NCI-H1930 (cell line): ENCODE results near the gene MATCAP1.
A peak's percentile ranks its signal among the peaks of the same experiment; 100 is the strongest.

Experiments used
- DNase-seq, 2 experiments: peaks; one replicate each; lab custom pipeline; 2025; lab: John Stamatoyannopoulos, UW

The MATCAP1 gene

DNA sequence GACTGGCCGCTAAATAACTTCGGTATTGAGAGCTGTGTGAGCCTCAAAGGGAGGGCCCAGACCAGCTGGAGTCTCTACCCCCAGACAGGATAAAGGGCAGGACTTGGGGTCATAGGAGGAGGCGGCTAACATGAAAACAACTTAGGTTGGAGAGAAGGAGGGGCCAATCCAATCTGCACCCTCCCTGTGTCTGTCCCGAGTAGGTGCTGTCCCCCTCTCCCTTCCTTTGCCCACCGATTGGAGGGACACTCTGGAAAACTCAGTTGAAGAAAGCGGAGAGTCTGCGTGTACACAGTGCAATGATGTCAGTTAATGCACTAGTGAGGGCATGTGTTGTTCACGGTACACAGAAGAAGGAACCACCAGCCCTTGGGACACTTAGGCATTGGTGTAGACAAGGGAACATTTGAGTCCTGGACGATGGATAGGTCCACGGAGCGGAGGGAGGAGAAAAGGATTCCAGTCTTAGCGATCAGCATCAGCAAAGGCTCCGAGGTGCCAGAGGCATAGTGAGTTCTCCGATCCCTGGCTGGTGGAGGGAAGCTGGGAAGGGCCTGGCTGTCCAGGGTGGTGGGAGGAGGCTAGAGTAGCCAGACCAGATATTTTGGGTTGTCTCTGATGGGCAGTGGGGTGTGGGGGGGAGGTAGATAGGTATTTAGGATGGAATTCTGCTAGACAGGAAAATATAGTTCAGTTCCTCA, 12.7 kb downstream of the MATCAP1 start:
- DNase-seq = no peak

GRCh38 chr16:67170168-67170948, 13.4 kb downstream of the MATCAP1 start, which contains the start of gene NOL3:
NOL3 (plus strand) TSS chr16:67170538.
- DNase-seq = peak; percentile 56 to 63

GRCh38 chr16:67169642-67170167, 14.1 kb downstream of the MATCAP1 start:
- peak; percentile 33 to 38 for DNase-seq

GRCh38 chr16:67169011-67169451, 14.7 kb downstream of the MATCAP1 start:
- DNase-seq = no peak

DNA sequence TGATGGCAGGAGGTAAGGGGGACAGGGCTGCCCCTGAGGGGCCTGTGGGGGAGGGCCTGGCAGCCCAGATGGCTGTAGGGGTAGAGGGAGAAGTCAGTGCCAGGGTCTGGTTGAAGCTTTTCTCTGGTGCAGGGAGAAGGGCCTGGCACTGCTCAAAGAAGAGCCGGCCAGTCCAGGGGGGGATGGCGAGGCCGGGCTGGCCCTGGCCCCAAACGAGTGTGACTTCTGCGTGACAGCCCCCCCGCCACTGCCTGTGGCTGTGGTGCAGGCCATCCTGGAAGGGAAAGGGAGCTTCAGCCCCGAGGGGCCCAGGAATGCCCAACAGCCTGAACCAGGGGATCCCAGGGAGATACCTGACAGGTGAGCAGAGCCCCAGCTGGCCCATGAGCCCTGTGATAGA, 16.2 kb downstream of the MATCAP1 start:
- no peak for DNase-seq

GRCh38 chr16:67166598-67167168, 17.1 kb downstream of the MATCAP1 start:
- DNase-seq = no peak

- DNase-seq = no peak
These were observed 17.6 kb downstream of the MATCAP1 start for GRCh38 chr16:67166110-67166547.

GRCh38 chr16:67165121-67166078, 18.4 kb downstream of the MATCAP1 start:
- DNase-seq = no peak

DNA sequence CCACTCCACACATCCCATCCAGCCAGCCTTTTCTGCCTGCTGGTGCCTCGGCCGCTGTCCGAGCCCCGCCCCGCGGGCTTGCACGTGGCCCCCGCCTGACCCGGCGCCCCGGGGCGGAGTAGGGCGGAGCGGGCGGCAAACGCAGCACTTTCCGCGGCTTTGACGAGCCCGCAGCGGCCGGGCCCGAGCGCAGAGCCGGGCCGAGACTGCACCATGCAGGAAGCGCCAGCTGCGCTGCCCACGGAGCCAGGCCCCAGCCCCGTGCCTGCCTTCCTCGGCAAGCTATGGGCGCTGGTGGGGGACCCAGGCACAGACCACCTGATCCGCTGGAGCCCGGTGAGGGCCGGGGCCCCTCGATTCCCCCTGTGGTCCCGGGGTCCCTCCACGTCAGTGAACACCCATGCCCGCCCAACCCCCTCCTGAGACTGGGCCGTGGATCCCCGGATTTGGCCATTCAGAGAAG, 19.1 kb downstream of the MATCAP1 start, which contains the start of gene HSF4:
Gene HSF4 (plus strand): TSS at position 147 of the 463 bp plus-strand sequence. CDS start 67 bp downstream, at position 214.
- DNase-seq = no peak

DNA sequence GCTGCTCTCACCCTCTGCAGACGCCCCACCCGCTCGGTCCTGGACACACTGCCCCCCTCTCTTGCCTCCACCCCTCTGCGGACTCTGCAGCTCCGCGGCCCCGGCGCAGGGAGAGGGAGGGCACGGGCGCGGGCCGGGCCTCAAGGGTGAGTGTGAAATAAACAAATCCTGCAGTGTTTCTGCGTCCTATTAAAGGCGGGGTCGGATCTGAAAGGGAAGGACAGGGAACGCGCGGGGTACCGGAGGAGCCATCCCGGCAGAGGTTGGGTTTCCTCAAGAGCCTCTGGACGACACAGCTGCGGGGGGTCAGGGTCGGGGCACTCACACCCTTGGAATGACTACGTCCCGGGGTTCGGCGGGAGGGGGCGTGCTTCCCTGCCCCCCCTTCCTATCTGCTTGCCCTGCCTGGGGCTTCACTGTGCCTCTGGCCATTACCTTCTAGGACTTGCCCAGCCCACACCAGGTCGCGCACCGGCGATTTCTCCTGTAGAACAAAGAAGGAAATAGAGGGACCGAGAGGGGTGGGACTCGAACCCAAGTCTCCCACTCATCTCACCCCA, 19.7 kb downstream of the MATCAP1 start:
- DNase-seq = no peak

- DNase-seq = no peak
These were observed 20.4 kb downstream of the MATCAP1 start for GRCh38 chr16:67163164-67163998.

DNA sequence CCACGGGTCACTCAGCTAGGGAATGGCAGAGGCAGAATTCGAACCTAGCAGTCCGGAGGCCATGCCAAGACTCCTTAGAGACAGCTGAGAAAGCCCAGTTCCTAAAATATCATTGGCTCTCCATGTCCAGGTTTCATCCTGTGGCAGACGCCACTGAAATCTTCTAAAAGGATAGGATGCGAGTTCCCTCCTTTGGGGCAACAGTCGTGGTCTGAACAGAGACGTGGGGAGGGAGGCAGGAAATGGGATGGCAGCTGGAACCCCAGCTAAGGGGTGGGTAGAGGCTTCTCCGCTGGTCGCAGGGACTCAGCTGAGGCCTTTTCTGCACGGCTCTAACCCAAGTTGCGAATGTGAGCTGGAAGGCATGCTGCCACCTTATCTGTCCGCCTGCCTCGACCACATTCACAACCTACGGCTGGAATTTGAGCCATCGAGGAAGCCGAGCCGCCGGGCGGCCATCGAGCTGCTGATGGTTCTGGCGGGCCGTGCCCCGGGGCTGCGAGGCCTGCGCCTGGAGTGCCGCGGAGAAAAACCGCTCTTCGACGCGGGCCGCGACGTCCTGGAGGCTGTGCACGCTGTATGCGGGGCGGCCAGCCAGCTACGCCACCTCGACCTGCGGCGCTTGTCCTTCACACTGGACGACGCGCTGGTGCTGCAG, 21.1 kb downstream of the MATCAP1 start:
- no peak for DNase-seq

GRCh38 chr16:67161595-67162058, 22.1 kb downstream of the MATCAP1 start:
- DNase-seq = no peak

- no peak for DNase-seq
These were observed 24.8 kb downstream of the MATCAP1 start for GRCh38 chr16:67158637-67159600.

DNA sequence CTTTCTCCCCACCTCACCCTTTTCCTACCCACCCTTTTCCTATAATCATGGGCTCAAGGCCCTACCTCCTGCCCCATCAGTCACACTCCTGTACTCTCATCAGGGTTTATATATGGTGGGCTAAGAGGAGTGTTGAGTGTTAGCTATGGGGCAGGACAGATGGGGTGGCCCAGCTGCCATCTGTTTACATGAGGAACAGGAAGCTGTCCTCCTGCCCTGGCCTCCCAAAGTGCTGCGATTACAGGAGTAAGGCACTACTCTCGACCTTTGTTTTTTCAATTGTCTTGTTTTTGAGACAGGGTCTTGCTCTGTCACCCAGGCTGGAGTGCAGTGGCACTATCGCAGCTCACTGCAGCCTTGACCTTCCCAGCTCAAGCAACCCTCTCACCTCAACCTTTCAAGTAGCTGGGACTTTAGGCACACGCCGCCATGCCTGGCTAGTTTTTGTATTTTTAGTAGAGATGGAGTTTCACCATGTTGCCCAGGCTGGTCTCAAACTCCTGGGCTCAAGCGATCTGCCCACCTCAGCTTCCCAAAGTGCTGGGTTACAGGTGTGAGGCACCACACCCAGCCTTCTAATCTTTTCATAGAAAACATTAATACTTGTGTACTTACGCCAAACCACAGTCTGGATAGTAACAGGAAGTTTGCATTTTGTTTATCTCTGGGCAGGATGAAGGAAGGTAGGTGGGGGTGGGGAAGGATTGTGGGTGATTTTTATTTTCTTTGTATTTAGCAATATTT, 25.7 kb downstream of the MATCAP1 start:
- no peak for DNase-seq

GRCh38 chr16:67157106-67157748, 26.5 kb downstream of the MATCAP1 start:
- no peak for DNase-seq
